ENCODE results near the gene CATSPERB.

Gene CATSPERB

DNA sequence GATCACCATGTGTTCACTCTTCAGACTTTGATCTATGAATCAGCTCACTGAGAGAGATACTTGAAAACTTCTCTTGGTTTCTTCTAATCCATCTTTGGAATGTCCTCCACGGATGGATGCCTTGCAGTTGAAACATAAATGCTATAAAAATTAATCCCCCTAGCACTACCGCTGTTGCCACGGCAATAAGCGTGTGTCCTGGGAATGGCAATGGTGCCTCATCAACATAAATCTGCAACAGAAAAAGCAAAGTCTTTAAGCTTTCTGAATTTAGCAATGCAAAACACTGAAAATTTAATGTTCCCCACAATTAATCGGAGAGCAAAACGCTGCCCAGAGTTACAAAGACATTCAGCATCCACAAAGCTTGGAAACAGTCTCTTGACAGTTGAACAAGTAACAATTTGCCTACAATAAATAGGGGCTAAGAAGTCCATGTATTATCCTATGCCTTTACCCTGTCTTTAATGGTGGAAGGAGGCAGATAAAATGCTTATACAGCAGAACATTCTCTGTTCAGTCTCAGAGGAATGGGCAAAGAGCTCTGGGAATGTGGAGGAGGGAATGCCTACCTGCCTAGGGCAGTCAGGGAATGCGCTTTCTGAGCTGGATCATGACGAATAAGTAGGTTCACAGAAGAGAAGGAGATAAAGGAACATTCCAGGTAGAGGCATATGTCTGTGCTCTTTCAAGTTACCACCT, 150.9 kb downstream of the CATSPERB start:
- TF ChIP-seq GATA3 (IDR thresholded peaks at IDR 0.05; ENCODE audit: low read depth, low read length) (no peak), GATA2 (IDR thresholded peaks at IDR 0.05; ENCODE audit: low read depth, low read length) (no peak)

GRCh38 chr14:91577632-91578233, 154.2 kb downstream of the CATSPERB start:
- TF ChIP-seq GATA3 (IDR thresholded peaks at IDR 0.05; ENCODE audit: low read depth, low read length) = no peak
- TF ChIP-seq GATA2 (IDR thresholded peaks at IDR 0.05; ENCODE audit: low read depth, low read length) = no peak

- no peak for TF ChIP-seq GATA3 (IDR thresholded peaks at IDR 0.05; ENCODE audit: low read depth, low read length)
- no peak for TF ChIP-seq GATA2 (IDR thresholded peaks at IDR 0.05; ENCODE audit: low read depth, low read length)
Measured at GRCh38 chr14:91575469-91576208, 156.2 kb downstream of the CATSPERB start.

DNA sequence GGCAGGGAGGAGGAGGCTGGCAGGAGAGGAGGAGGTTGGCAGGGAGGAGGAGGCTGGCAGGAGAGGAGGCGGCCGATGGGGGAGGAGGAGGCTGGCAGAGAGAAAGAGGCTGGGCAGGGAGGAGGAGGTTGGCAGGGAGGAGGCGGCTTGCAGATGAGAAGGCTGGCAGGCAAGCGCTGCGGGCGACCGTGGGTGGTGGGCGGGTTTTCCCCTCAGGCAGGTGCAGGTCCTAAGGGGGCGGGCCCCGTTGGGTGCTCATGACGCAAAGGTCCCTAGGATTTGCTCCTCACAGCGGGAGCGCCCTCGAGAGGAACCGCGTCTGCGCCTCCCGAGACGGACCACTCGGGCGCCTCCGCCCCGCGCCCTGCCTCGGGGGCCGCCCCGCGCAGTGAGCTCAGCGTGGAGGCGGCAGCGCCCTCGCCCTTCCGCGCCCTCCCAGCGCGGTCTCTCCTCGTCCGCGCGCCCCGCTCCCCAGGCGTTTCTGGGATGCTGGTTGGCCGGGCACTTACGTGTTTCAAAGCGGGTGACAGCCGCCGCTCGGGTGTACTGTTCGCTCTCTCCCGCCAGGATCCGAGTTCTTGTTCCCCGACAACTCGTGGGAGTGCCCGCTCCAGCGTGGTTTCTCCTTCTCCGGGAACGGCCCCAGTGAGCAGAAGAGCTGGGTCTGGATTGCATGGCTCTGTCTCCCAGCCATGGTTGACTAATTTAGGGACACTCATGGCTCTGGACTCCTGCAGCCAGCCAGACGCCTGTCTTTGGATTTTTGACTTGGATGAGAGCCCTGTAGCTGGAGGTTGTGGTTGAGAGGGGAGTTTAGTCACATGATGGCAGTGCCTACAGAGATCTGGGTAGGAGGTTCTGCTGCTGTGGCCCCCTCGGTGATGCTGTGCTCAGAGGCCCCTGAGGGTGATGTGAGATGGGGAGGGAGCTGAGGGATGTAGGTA, 157.7 kb downstream of the CATSPERB start:
- TF ChIP-seq GATA2 (IDR thresholded peaks at IDR 0.05; ENCODE audit: low read depth, low read length) (no peak), GATA3 (IDR thresholded peaks at IDR 0.05; ENCODE audit: low read depth, low read length) (no peak)

GRCh38 chr14:91573528-91573893, 158.4 kb downstream of the CATSPERB start:
- no peak for TF ChIP-seq GATA2 (IDR thresholded peaks at IDR 0.05; ENCODE audit: low read depth, low read length)
- no peak for TF ChIP-seq GATA3 (IDR thresholded peaks at IDR 0.05; ENCODE audit: low read depth, low read length)

- TF ChIP-seq GATA2 (IDR thresholded peaks at IDR 0.05; ENCODE audit: low read depth, low read length) (no peak), GATA3 (IDR thresholded peaks at IDR 0.05; ENCODE audit: low read depth, low read length) (no peak)
Measured at GRCh38 chr14:91570021-91570420, 161.9 kb downstream of the CATSPERB start.

DNA sequence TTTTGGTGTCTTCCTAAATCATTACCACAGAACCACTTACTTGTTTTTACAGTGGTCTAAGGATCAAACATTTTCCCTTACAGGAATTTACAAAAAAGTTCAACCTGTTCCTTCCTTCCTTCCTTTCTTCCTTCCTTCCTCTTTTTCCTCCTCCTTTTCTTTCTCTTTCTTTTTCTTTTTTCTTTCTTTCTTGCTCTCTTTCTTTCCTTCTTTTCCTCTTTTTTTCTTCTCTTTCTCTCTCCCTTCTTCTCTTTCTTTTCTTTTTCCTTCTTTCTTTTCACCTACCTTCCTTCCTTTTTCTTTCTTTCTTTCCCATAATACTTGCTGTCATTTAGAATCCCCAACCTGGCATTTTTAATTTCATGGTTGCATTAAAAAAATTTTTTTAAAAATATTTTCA, 162.6 kb downstream of the CATSPERB start:
- TF ChIP-seq GATA3 (IDR thresholded peaks at IDR 0.05; ENCODE audit: low read depth, low read length) (no peak), GATA2 (IDR thresholded peaks at IDR 0.05; ENCODE audit: low read depth, low read length) (no peak)

DNA sequence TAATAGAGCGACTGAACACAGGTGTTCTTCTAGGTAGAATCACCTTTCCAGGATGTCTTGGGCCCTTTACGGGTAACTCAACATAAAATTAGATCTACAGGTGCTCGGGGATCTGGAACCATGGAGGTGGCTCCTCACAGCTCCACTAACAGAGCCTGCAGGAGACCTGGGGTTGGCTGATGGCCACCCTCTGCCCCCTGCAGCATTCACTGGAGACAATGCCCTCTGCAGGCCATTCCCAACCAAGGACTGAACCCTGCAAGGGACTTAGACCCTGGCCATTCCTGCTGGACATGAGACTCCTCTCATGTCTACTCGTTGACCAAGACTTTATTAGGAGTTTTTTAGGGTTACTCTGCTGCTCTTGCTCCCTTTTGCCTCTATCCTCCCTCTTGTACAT, 163.3 kb downstream of the CATSPERB start:
- TF ChIP-seq GATA2 (IDR thresholded peaks at IDR 0.05; ENCODE audit: low read depth, low read length) (no peak), GATA3 (IDR thresholded peaks at IDR 0.05; ENCODE audit: low read depth, low read length) (no peak)

DNA sequence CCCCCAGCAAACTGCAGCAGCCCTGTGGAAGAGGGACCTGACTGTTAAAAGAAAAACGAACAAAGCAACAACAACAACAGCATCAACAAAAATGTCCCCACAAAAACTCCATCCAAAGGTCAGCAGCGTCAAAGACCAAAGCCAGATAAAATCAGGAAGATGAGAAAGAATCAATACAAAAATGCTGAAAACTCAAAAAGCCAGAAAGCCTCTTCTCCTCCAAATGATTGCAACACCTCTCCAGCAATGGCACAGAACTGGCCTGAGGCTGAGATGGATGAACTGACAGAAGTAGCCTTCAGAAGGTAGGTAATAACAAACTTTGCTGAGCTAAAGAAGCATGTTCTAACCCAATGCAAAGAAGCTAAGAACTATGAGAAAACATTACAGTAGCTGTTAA, 176.4 kb downstream of the CATSPERB start:
- TF ChIP-seq GATA2 (IDR thresholded peaks at IDR 0.05; ENCODE audit: low read depth, low read length) (no peak), GATA3 (IDR thresholded peaks at IDR 0.05; ENCODE audit: low read depth, low read length) (no peak)

- TF ChIP-seq GATA3 (IDR thresholded peaks at IDR 0.05; ENCODE audit: low read depth, low read length) = no peak
- no peak for TF ChIP-seq GATA2 (IDR thresholded peaks at IDR 0.05; ENCODE audit: low read depth, low read length)
Measured at GRCh38 chr14:91554535-91555332, 177.2 kb downstream of the CATSPERB start.

DNA sequence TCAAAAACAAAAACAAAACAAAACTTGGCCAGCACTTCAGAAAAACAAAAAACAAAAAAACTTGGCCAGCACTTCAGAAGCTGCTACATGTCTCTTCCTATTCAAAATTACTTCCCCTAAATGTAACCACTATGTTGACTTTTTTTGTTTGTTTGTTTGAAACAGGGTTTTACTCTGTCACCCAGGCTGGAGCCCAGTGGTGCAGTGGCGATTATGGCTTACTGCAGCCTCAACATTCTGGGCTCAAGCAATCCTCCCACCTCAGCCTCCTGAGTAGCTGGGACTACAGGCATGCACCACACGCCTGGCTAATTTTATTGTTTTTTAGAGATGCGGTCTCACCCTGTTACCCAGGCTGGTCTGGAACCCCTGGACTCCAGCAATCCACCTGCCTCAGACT, 183.8 kb downstream of the CATSPERB start:
- TF ChIP-seq GATA2 (IDR thresholded peaks at IDR 0.05; ENCODE audit: low read depth, low read length) = no peak
- no peak for TF ChIP-seq GATA3 (IDR thresholded peaks at IDR 0.05; ENCODE audit: low read depth, low read length)

DNA sequence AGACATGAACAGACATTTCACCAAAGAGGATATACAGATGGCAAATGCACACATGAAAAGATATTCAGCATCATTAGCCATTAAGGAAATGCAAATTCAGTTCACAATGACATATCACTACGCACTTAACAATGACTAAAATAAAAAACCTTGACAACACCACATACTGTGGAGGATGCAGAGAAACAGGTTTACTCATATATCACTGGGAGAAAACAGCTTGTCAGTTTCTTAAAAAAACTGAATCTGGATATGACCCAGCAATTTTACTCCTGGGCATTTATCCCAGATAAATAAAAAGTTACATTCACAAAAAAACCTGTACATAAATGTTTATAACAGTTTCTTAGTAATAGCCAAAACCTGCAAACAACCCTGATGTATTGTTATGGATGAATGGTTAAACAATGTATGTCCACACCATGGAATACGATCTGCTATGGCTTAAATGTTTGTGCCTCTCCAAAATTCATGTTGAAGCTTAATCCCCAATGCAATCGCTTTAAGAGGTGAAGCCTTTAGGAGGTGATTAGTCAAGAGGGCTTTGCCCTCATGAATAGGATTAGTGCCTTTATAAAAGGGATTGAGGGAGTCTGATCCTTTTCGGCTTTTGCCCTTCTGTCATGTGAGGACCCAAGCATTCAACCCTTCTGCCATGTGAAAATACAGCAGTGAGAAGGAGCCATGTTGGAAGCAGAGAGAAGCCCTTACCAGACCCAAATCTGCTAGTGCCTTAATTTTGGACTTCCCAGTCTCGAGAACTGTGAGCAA, 185.8 kb downstream of the CATSPERB start:
- TF ChIP-seq GATA3 (IDR thresholded peaks at IDR 0.05; ENCODE audit: low read depth, low read length) = no peak
- no peak for TF ChIP-seq GATA2 (IDR thresholded peaks at IDR 0.05; ENCODE audit: low read depth, low read length)

All from SH-SY5Y (cell line).